HG03095 (cell line): Measurements from ENCODE around the gene RASIP1.
"Not testable (repeated sequence)": the region's sequence is repeated elsewhere in the genome, so short reads cannot be mapped to it uniquely, and the experiment has no call there.

Source experiments
- ATAC-seq: cut with Tn5 transposase; IDR thresholded peaks from one replicate; pipeline ENCODE4 v1.9.1; 2021; ENCODE audit warnings: moderate library complexity; ENCODE audit not compliant: unreplicated experiment

RASIP1 gene

DNA sequence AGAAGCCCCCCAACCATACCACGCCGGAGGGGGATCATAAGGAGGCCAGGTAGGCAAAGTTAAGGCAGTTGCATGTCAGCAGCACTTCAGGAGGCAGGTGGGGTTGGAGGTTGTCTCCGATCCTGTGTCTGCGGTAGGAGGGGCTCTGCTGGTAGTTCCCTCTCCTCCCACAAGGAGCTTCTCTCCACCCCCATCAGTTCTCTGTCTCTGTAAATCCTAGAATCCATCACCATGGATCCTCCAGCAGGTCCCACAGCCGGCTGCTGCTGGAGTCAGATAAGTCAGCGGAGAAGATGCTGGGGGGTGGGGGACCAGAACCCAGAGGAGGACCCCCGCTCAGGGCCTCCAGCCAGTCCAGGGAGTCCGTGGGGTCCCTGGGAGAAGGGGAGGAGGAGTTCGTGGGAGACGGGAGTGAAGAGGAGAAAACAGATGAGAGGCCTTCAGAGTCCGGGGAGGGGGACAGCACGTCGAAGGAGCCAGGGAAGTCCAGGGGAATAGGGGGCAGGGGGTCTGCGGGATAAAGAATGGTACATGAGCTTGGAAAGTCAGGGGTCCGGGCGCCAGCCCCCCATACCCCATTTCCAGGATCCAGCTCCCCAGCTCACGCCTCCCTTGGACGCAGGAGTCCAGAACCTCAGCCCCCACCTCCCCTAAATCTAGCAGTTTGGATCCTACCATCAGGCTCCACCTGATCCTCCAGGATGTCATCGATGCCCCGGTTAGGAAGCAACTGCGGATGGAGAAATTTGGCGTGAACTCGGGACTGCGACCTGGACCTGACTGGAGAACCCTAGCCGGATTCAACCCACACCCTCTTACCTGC, 27.2 kb downstream of the RASIP1 start:
- ATAC-seq: no peak

DNA sequence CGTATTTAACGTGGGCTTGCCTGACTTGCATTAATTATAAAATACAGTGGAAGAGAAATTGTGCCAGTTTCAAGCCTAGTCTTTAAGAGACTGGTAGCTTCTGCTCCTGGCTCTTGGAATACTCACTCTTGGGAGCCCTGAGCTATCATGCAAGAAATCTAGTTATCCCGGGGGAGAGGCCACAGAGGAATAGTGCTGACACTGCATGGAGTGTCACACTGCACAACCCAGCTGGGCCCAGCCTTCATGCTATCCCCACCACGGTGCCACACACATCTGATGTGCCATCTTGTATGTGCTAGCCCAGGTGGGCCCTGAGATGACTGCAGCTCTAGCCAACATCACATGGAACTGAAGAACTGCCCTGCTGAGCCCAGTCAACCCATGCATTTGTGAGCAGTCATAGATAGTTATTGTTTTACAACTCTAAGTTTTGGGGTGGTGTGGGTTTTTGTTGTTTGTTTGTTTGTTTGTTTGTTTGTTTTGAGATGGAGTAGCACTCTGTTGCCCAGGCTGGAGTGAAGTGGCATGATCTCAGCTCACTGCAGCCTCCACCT, 29.2 kb downstream of the RASIP1 start:
- no peak for ATAC-seq

DNA sequence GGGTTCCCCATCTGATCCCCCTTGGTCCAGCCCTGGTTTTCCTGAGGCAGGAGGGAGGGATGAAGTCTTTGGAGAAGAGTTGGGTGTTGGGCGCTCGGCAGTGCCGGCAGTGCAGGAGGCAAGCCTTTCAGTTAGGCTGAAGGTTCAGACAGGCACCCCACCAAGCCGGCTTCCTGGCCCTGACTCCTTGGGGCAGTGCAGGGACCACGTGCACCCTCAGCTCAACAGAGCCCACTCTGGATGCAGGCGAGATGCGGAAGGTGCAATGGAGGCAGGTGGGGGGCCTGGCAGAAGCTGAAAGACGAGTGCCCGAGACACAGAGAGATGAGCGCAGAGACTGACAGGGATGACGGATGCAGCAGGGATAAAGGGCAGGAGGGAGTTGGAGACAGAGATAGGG, 31.9 kb downstream of the RASIP1 start:
- no peak for ATAC-seq

DNA sequence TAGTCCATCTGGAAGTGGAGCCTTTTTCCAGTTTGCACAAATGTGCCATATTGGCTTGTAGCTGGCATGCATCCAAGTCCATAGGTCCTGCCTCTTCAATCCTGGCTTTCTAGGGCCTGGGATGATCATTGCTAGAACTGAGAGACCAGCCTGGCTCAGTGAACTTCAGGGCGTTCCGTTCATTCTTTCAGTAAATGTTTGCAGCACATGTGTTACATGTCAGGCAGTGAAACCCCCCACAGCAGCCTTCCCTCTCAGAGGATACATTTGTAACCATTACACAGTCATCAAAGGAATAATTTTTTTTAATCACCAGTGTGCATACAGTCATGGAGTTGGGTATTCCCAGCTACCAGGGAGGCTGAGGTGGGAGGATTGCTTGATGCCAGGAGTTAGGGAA, 35.0 kb downstream of the RASIP1 start:
- ATAC-seq: no peak

DNA sequence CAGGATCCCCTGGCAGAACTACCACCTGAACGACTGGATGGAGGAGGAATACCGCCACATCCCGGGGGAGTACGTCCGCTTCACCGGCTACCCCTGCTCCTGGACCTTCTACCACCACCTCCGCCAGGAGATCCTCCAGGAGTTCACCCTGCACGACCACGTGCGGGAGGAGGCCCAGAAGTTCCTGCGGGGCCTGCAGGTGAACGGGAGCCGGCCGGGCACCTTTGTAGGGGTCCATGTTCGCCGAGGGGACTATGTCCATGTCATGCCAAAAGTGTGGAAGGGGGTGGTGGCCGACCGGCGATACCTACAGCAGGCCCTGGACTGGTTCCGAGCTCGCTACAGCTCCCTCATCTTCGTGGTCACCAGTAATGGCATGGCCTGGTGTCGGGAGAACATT, 37.1 kb downstream of the RASIP1 start:
- ATAC-seq: no peak

DNA sequence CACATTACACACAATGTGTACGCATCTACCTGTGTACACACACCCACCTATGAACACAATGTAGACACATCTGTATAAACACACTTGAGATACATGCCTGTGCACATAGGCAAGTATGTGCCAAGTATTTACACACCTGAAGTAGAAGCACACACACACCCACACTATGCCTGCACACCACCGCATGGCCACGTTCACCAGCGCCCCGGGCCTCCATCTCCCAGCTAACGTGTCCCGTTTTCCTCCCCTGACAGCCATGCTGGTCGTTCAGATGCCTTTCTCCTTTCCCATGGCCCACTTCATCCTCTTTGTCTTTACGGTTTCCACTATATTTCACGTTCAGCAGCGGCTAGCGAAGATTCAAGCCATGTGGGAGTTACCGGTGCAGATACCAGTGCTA, 37.7 kb downstream of the RASIP1 start:
- ATAC-seq: no peak

DNA sequence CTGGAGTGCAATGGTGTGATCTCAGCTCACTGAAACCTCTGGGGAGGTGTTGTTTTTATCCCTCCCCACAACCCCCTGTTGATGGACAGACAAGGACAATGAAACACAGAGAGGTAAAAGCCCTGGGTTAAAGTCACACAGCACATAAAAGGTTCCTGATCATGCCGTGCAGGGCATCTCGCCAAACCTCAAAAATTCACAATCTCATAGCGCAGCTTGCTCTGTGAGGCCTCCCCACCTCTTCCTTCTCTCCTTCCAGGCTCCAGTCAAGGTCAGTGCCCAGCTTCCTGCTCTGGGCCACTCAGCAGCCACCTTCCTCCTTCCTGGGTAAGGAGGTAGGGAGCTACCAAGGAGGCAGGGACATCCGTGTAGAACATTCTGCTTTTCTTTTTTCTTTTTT, 42.4 kb downstream of the RASIP1 start:
- ATAC-seq: no peak

DNA sequence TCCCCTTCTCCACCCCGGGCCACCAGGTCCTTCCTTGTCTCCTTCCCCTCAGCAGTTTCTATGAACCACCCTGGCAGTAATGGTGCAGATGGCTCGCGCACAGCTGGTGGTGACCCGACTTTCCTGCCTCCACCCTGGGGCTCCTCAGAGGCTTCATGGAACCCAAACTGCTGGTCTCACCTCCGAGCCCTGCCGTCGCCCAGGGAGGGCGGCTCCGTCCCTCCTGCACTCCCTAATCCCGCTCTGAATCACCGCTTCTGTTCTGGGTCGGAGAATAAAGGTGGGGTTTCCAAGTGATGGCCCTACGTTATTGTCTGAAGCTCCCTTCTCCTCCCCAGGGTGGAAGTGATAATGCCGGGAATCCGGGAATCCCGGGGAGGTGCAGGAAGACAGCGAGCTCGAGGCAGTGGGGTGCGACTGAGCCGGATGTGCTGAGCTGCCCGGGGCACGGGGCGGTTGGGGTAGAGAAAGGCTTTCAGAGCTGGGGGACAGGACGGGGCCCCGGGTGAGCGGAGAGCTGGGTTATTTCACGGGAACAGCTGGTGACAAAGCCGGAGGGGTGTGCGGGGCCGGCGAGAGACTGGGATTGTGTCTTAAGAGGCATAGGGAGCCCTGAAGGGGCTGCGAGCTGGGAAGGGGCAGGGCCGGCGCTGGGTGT, 43.9 kb downstream of the RASIP1 start:
- no peak for ATAC-seq

DNA sequence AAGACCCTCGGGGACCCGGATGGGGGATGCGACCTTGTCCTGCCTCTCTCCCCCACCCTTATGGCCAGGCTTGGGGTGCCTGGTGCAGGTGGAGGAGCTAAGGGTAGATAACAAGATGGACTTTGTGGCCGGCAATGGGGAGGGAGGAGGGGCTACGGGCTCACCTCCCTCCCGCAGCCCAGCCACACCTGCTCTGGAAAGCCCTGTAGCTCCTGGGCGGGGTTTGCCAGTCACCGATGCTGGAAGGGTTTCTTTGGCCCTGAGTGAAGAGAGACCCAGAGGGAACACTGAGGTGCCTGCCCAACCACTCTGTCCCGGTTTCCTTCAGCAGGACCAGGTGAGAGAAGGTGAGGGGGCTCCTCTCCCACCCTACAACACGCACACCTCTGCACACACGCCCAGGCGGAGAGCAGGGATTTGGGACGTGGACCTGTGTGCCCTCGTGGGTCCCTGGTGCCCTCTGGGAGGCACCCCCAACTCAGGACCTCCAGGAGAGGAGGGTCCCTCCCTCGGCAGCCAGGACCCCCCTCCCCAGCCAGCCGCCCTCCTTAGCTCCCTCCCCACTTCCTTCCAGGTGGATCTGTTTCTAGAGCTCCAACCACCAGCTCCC, 44.6 kb downstream of the RASIP1 start, which contains the start of gene FUT2:
Gene FUT2, plus strand, starts transcription at position 229 of the 610 bp plus-strand sequence. CDS start 6,986 bp downstream, outside the sequence.
- ATAC-seq: no peak

DNA sequence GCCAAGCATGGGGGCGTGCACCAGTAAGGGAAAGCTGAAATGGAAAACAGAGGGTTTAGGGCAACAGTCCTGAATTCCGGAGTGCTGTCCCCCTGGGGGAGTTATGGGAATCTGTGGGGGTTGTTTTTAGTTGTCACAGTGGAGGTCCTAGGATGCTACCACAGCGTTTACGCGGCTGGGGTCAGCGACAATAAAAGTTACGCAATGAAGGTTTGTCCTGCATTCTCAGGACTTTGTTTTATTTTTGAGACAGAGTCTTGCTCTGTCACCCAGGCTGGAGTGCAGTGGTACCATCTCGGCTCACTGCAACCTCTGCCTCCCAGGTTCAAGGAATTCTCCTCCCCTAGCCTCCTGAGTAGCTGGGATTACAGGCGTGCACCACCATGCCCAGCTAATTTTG, 46.8 kb downstream of the RASIP1 start:
- ATAC-seq: not testable (repeated sequence)

DNA sequence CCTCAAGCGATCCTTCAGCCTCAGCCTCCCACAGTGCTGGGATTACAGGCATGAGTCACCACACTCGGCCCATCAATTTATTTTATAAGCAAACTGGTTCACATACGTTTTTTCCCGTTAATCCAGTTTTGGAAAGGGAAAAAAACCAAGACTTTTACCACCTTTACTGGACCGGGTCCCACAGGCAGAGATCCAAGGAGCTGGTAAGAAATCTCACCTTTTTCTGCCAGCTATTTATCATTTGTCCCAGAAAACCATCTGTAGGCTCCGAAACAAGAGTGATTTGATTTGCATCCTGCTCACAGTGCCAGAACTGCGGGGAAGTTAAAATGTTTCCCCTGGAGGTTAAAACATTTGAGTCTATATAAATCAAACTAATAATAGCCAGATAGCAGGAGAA, 51.0 kb downstream of the RASIP1 start:
- ATAC-seq: no peak

DNA sequence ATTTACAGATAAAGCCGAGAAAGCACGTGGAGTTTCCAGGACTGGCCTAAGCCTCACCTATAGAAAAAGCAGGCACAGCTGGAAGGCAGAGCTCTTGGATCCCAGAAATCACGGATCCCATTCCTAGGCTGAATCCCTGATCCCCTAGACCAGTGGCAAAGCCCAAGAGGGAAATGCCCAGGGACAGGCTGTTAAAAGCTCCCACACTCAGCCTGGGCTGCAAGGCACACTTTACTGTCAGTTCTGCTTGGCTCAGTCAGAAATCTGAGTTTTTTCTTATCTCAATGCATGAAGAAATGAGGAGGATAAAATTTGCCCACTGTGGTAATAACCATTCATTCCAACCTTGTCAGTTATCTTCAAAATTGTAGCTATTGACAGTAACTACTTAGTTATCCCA, 52.6 kb downstream of the RASIP1 start:
- ATAC-seq: no peak

DNA sequence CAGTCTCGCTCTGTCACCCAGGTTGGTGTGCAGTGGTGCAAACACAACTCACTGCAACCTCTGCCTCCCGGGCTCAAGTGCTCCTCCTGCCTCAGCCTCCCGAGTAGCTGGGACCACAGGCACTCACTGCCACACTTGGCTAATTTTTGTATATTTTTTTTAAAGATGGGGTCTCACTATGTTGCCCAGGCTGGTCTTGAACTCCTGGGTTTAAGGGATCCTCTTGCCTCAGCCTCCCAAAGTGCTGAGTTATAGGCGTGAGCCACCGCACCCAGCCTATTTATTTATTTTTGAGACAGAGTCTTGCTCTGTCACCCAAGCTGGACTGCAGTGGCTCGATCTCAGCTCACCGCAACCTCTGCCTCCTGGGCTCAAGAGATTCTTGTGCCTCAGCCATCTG, 53.8 kb downstream of the RASIP1 start:
- ATAC-seq: not testable (repeated sequence)

DNA sequence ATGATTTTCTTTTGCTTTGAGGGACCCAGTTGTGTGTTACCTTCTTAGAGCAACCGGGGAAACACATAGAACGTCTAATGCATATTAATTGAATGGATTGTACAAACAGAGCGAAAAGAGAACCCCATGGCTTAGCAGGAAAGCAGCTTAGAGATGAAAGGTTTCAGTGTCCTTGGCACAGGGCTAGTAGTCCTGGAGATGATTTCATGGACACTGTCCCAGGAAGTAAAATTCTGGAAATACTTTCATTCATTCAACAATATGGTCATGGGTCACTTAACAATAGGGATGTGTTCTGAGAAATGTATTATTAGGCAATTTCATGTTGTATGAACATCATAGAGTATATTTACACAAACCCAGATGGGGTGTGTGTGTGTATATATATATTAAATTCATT, 54.3 kb downstream of the RASIP1 start:
- no peak for ATAC-seq

DNA sequence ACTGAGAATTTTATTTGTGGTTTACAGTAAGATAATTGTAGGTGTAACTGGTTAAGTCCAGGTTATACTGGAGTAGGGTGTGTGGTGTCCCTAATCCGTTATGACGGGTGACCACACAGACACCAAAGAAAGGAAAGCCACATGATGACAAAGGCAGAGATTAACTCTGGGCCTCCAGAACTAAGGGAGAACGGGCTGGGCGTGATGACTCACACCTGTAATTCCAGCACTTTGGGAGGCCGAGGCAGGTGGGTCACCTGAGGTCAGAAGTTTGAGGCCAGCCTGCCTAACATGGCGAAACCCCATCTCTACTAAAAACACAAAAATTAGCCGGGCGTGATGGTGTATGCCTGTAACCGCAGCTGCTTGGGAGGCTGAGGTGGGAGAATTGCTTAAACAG, 54.8 kb downstream of the RASIP1 start:
- ATAC-seq: no peak

DNA sequence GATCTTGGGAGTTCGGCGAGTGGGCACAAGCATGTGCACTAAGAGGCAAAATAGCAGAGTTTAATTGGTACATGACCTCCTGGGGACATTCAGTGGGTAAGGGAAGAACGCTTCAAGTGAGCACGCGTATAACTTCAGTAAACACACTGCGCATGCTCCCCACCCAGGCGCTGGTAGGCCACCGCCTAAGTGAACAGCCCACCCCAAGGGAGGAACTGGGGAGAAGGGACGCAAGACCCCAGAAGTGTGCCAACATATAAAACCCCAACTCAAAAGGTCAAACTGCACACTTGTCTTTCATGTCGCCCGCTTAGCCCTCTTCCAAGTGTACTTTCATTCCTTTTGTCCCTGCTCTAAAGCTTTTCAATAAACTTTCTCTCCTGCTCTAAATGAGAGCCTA, 57.1 kb downstream of the RASIP1 start:
- ATAC-seq: no peak

DNA sequence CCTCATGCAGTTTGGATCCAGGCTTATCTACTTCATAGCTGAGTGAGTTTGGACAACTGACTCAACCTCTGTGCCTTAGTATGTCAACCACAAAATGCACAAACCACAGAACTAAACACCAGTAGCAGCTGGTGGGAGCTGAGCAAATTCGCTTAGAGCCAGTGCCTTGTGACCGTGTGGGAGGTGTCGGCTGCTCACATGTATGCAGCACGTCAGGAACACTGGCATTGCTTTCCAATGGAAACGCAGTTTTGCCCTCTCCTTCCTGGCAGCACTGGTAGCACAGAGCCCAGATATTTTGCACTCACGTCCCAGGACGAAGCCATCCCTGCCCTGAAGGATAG, 59.3 kb downstream of the RASIP1 start:
- ATAC-seq: no peak

DNA sequence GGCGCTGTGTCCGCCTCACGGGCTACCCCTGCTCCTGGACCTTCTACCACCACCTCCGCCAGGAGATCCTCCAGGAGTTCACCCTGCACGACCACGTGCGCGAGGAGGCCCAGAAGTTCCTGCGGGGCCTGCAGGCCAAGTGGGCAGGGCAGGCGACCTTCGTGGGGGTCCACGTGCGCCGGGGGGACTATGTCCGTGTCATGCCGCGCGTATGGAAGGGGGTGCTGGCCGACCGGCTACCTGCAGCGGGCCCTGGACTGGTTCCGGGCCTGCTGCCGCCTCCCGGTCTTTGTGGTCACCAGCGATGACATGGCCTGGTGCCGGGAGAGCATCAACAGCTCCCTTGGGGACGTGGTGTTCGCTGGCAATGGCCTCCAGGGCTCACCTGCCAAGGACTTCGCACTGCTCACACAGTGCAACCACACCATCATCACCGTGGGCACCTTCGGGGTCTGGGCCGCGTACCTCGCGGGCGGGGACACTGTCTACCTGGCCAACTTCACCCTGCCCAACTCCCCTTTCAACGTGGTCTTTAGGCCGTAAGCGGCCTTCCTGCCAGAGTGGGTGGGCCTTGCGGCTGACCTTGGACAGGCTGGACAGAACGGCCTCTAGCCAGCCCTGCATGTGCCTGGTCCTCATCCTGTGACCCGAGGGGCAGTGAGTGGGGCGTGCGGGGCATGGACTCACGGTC, 59.8 kb downstream of the RASIP1 start:
- no peak for ATAC-seq

DNA sequence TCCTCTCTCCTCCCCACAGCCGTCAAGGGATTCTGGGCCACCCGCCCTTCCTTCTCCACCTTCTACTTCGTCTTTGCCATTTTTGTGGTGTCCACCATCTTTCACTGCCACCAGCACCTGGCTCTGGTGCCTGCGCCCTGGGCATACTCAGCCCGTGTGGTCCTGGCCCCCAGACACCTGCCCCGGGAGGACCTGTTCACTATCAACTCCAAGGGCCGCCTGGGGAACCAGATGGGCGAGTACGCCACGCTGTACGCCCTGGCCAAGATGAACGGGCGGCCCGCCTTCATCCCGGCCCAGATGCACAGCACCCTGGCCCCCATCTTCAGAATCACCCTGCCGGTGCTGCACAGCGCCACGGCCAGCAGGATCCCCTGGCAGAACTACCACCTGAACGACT, 60.4 kb downstream of the RASIP1 start:
- ATAC-seq: not testable (repeated sequence)

DNA sequence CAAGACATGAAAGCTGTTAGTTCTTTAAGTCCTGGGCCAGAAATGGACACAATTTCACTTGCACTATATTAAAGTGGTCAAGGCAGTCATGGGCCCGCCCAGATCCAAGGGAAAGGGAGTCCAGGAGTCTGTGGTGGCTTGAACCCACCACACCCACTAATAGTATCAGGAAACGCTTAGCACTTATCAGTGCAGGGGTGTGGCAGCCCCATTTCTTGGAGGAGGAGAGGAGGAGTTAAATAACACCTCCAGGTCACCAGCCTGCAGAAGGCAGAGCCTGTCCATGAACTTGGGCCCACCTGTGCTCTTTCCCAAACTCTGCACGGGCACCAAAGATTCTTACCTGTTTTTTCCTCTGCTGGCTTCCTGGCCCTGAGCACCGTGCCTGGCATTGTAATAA, 62.2 kb downstream of the RASIP1 start:
- no peak for ATAC-seq

DNA sequence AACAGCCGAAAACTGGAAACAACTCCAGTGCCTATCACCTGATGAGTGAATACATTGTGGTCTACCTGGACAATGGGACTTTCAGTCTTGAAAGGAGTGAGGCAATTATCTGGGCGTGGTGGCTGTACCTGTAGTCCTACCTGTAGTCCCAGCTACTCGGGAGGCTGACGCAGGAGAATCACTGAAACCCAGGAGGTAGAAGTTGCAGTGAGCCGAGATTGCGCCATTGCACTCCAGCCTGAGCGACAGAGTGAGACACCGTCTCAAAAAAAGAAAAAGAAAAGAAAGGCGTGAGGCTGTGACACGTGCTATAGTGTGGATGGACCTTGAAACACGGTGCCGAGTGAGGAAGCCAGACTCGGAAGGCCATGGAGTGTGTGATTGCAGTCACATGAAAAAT, 63.5 kb downstream of the RASIP1 start:
- ATAC-seq: no peak
